GM12878 (cell line): ENCODE data around the gene MPRIP. TPM values are rescaled to one million over a fixed set of nuclear protein-coding genes. Genes with fewer than 3 reads are reported as not detected.

Experiments used
- ATAC-seq: fragments of 200-7000 bp; cut with Tn5 transposase; 3 replicates; pipeline ENCODE4 v1.9.1; 2020; ENCODE audit warnings: mild to moderate bottlenecking, moderate library complexity
- BruUV-seq: library from RNA; stranded (reverse); fragments of 400-500 nt; replicated peaks from 2 replicates; lab custom pipeline; 2021; lab: Mats Ljungman, UMichigan
- CTCF ChIA-PET: fragments of 300-600 bp; sonication (Branson Sonifier 250); formaldehyde crosslinking; extraction: SDS; loops from one replicate; lab custom pipeline; 2021; ENCODE audit warnings: inconsistent platforms; lab: Yijun Ruan, JAX
- POLR2A ChIA-PET: fragments of 350-600 bp; formaldehyde crosslinking; extraction: SDS; loops from one replicate; lab custom pipeline; 2021; ENCODE audit warnings: inconsistent platforms; lab: Charles Lee
- RAD21 ChIA-PET: fragments of 300-600 bp; sonication (Branson Sonifier 250); formaldehyde crosslinking; loops from one replicate; lab custom pipeline; 2023; ENCODE audit warnings: antibody characterized with exemption; ENCODE audit not compliant: unreplicated experiment; lab: Charles Lee
- SMC1A ChIA-PET: fragments of 300-600 bp; sonication (Branson Sonifier 250); formaldehyde crosslinking; loops from one replicate; lab custom pipeline; 2023; ENCODE audit not compliant: unreplicated experiment, uncharacterized antibody; lab: Charles Lee
- DNase-seq: peaks from one replicate; pipeline ENCODE4 v3.0.0-alpha.2; 2011; ENCODE audit warnings: low read depth, low spot score
- FAIRE-seq: peaks from 3 replicates; lab custom pipeline; 2011; peaks lifted over from hg19 to GRCh38; lab: Jason Lieb, UNC
- H2AFZ ChIP-seq: 2 replicates; pipeline ENCODE4 v1.6.0; 2011; ENCODE audit warnings: low read depth, low read length, control low read depth; ENCODE audit not compliant: control insufficient read depth
- H3K27ac ChIP-seq: 2 replicates; pipeline ENCODE4 v1.5.1; 2011; ENCODE audit warnings: control low read depth; ENCODE audit not compliant: control insufficient read depth, insufficient read depth
- H3K27me3 ChIP-seq, 2 experiments: replicated peaks in 1 of 2; 2 replicates each; pipeline versions ENCODE4 v1.6.0 to v1.6.1; 2011; ENCODE audit warnings: low read length in 1 of 2; ENCODE audit not compliant: control insufficient read depth in 2 of 2, insufficient read depth in 2 of 2
- H3K36me3 ChIP-seq, 2 experiments: 2 replicates each; pipeline ENCODE4 v1.5.1; 2011; ENCODE audit warnings: low read length in 1 of 2; ENCODE audit not compliant: control insufficient read depth in 2 of 2, insufficient read depth in 2 of 2
- H3K4me1 ChIP-seq: 2 replicates; pipeline ENCODE4 v1.6.1; 2011; ENCODE audit warnings: mild to moderate bottlenecking, low read length, moderate library complexity, mixed read lengths; ENCODE audit not compliant: control insufficient read depth, insufficient read depth
- H3K4me2 ChIP-seq: 2 replicates; pipeline ENCODE4 v1.6.0; 2011; ENCODE audit warnings: control low read depth; ENCODE audit not compliant: control insufficient read depth, insufficient read depth
- H3K4me3 ChIP-seq: fragments of 200-600 bp; sonication (generic); 2 replicates; pipeline ENCODE4 v1.5.1; 2016
- H3K79me2 ChIP-seq: 2 replicates; pipeline ENCODE4 v1.6.0; 2011; ENCODE audit warnings: low read length; ENCODE audit not compliant: control insufficient read depth, insufficient read depth
- H3K9ac ChIP-seq: 2 replicates; pipeline ENCODE4 v1.8.0; 2011; ENCODE audit warnings: low read length, control low read depth, mixed read lengths; ENCODE audit not compliant: control insufficient read depth, insufficient read depth
- H3K9me3 ChIP-seq: replicated peaks from 3 replicates; pipeline ENCODE4 v1.5.1; 2011; ENCODE audit warnings: mild to moderate bottlenecking, low read length; ENCODE audit not compliant: control insufficient read depth, insufficient read depth
- H4K20me1 ChIP-seq: 2 replicates; pipeline ENCODE4 v1.6.0; 2011; ENCODE audit not compliant: control insufficient read depth, insufficient read depth
- BMI1 ChIP-seq: fragments of 450-650 bp; IDR thresholded peaks from 2 replicates; pipeline ENCODE4 v1.6.1; 2016; ENCODE audit warnings: mild to moderate bottlenecking, moderate library complexity, borderline replicate concordance
- E4F1 ChIP-seq: fragments of 450-650 bp; IDR thresholded peaks from 2 replicates; pipeline ENCODE4 v1.6.1; 2018; ENCODE audit warnings: borderline replicate concordance, mild to moderate bottlenecking; ENCODE audit not compliant: partially characterized antibody
- ZNF207 ChIP-seq: fragments of 450-650 bp; IDR thresholded peaks from 2 replicates; pipeline ENCODE4 v1.6.1; 2014; ENCODE audit warnings: antibody characterized with exemption, mild to moderate bottlenecking, borderline replicate concordance
- WGBS: methylation state at CpG from one replicate; pipeline ENCODE4 v1.1.6; 2016; ENCODE audit warnings: low lambda C conversion rate; ENCODE audit not compliant: insufficient replicate concordance, insufficient coverage; ENCODE audit errors: missing lambda C conversion rate; 5-methylcytosine and 5-hydroxymethylcytosine counted together
- in situ Hi-C: fragments of 300-500 bp; cut with MboI; formaldehyde crosslinking; loops from 9 replicates; pipeline ENCODE4 v1.14.3; 2018; ENCODE audit warnings: mixed read lengths
- intact Hi-C: fragments of 100-400 bp; cut with micrococcal nuclease; formaldehyde crosslinking; loops from one replicate; pipeline ENCODE4 v1.14.2; 2022; ENCODE audit not compliant: unreplicated experiment
- polyA plus RNA-seq, 11 experiments: library from polyadenylated mRNA; depleted of rRNA in 4 of 11; unstranded in 6 of 11; stranded (reverse) in 5 of 11; fragments of >200 nt; fragmentation: Nextera tagmentation in 4 of 11; fragmentation: Illumina TruSeq in 1 of 11; extraction: Ambion mirVana in 4 of 11; extraction: Trizol in 1 of 11; gene quantifications; 1 replicate in 1 of 11; 2 replicates in 10 of 11; pipeline versions ENCODE4 v1.2.1 to v1.2.3, GENCODE V29; 2011 to 2016; ENCODE audit warnings: inconsistent platforms in 2 of 11, missing spikeins in 2 of 11, low read depth in 1 of 11
- total RNA-seq, 4 experiments: library from RNA; depleted of rRNA in 3 of 4; stranded (reverse); fragments of >200 nt in 3 of 4; fragmentation: Illumina TruSeq in 1 of 4; extraction: Trizol in 1 of 4; gene quantifications; 2 replicates each; pipeline versions ENCODE4 v1.2.1 to v1.2.3, GENCODE V29; 2013 to 2021
- TF ChIP-seq, protein P1 (sequence below): fragments of 450-650 bp; formaldehyde crosslinking; IDR thresholded peaks from 2 replicates; pipeline ENCODE4 v1.4.0; 2022; ENCODE audit warnings: mild to moderate bottlenecking, moderate library complexity

MPRIP gene
- total and polyA plus RNA-seq, 10 of the 15 experiments (the other 5 are each of a cell fraction or from before 2014, with no cell fraction given), result 16.5 to 168 (median 71.7) TPM

DNA sequence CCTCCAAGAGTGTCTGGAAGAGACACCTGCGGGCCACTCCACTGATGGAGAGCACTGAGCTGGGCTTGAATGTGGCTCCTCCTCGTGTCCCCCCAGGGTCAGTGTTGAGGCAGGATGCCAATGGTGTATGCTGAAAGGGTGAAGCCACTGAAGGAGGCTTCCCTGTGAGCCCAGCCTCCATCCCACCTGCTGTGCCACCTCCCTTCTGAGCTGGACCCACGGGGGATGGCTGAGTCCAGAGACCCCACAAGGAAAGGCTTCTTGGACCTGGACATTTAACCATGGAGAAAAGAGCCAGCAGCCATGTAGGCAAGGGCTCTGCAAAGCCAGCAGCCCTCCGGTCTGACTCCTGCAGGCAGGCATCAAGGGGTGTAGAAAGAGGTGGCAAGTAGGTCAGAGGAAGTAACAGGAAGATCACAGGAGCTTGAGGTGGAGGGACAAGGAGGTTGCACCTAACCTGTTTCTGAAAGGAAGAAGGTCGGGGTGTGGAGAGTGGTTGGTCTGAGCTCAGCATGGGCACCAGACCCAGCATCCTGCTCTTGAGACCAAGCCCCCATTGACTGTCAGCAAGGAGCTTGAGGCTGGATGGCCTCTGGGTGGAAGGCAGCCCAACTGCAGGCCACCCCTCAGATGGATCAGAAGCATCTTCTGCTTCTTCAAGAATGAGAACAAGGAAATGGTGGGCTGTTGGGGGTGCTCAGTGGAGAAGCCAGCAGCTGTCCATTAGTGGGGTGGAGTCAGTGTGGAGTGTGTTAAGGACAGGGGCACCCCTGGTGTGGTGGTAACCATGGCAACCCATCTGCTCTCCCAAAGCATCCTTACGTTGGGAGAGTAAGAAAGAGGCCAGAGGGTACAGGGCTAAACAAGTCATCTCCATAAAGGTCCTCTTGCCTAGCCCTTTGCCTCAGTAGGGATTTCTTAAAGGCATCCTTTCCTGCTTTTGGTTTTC lies 83.2 kb downstream of the MPRIP start:
- TF ChIP-seq E4F1, result no peak
- TF ChIP-seq, protein P1, sequence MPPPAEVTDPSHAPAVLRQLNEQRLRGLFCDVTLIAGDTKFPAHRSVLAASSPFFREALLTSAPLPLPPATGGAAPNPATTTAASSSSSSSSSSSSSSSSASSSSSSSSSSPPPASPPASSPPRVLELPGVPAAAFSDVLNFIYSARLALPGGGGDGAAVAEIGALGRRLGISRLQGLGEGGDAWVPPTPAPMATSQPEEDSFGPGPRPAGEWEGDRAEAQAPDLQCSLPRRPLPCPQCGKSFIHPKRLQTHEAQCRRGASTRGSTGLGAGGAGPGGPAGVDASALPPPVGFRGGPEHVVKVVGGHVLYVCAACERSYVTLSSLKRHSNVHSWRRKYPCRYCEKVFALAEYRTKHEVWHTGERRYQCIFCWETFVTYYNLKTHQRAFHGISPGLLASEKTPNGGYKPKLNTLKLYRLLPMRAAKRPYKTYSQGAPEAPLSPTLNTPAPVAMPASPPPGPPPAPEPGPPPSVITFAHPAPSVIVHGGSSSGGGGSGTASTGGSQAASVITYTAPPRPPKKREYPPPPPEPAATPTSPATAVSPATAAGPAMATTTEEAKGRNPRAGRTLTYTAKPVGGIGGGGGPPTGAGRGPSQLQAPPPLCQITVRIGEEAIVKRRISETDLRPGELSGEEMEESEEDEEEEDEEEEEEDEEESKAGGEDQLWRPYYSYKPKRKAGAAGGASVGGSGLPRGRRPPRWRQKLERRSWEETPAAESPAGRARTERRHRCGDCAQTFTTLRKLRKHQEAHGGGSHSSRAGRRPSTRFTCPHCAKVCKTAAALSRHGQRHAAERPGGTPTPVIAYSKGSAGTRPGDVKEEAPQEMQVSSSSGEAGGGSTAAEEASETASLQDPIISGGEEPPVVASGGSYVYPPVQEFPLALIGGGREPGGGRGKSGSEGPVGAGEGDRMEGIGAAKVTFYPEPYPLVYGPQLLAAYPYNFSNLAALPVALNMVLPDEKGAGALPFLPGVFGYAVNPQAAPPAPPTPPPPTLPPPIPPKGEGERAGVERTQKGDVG, result no peak
- peak; percentile 45; the same call in 1 of the 2 replicates for TF ChIP-seq BMI1
- TF ChIP-seq ZNF207, result no peak
- in situ Hi-C loops, result no loop called here
- peaks cover 13 to 17% of the 10 kb centered on the region in 2 experiments for H3K36me3 ChIP-seq
- no peaks in the 10 kb centered on the region for H3K27me3 ChIP-seq
- no peak for ATAC-seq
- H3K4me1 ChIP-seq, result peaks cover 5% of the 10 kb centered on the region; the same call in 1 of the 2 replicates
- SMC1A ChIA-PET, result no interaction called here
- H3K79me2 ChIP-seq, result no peaks in the 10 kb centered on the region; the same call in none of the 2 replicates
- WGBS, result 82% methylated on average over 6 of the region's 6 CpGs
- no peak for FAIRE-seq
- H3K9me3 ChIP-seq, result no peaks in the 10 kb centered on the region
- CTCF ChIA-PET, result no interaction called here
- POLR2A ChIA-PET, result no interaction called here
- no peak overlapping the region for H3K9ac ChIP-seq
- intact Hi-C loops, result no loop called here
- no peak for DNase-seq
- H3K4me2 ChIP-seq, result no peak overlapping the region
- no peak overlapping the region for H3K27ac ChIP-seq
- no peaks in the 10 kb centered on the region; the same call in 1 of the 2 replicates for H4K20me1 ChIP-seq
- BruUV-seq, result no TSS peak
- RAD21 ChIA-PET, result no interaction called here
- H2AFZ ChIP-seq, result no peak overlapping the region
- H3K4me3 ChIP-seq, result no peak overlapping the region
